HT1080 (cell line): Measurements from ENCODE around the gene SELPLG. TPM values are rescaled to one million over a fixed set of nuclear protein-coding genes. Genes with fewer than 3 reads are reported as not detected.
"Not testable (repeated sequence)": the region's sequence is repeated elsewhere in the genome, so short reads cannot be mapped to it uniquely, and the experiment has no call there.

Experiments used
- DNase-seq: peaks from one replicate; pipeline ENCODE4 v3.0.0-alpha.2; 2015; ENCODE audit warnings: low read depth
- total RNA-seq: library from RNA; depleted of rRNA; stranded (reverse); fragments of >200 nt; shearing (Covaris generic); gene quantifications from 2 replicates; pipeline ENCODE4 v1.2.3, GENCODE V29; 2014

The SELPLG gene
- total RNA-seq, 1 experiment from 2014 or later, result 1.1 TPM

DNA sequence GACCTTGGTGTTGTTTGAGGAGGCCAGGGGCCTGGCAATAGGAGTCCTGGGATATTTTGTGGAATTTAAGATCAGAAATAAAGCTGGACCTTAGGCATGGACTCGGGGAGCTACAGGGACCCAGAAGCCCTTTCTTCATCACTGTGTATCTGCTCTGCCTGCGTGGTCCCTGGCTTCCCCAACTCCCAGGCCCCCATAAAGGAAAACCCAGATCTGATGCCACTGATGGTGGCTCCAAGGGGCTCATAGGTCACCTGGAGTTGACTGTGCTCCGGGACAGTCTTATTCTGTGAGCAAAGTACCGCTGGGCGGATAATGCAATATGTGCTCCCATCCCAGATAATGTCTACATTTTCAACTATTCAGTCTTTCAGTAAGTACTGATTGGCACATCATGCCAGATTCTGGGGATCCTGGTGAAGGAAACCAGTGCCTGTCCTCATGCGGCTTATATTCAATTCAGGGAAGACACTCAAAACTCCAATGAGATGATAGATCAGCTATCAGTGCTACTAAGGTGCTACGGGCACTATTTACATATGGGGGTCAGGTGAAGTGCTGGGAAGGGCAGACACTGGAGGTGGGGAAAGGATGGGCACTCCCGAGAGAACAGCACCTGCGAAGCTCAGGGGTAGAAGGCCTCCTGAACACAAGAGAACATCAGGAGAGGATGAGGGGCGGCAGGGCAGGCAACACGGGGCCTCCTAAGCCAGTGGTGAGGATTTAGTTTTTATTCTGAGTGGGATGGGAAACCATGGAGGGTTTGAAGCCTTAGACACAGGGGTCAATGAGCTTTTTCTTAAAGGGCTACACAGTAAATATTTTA, 5.5 kb upstream of the SELPLG start:
- no peak for DNase-seq

DNA sequence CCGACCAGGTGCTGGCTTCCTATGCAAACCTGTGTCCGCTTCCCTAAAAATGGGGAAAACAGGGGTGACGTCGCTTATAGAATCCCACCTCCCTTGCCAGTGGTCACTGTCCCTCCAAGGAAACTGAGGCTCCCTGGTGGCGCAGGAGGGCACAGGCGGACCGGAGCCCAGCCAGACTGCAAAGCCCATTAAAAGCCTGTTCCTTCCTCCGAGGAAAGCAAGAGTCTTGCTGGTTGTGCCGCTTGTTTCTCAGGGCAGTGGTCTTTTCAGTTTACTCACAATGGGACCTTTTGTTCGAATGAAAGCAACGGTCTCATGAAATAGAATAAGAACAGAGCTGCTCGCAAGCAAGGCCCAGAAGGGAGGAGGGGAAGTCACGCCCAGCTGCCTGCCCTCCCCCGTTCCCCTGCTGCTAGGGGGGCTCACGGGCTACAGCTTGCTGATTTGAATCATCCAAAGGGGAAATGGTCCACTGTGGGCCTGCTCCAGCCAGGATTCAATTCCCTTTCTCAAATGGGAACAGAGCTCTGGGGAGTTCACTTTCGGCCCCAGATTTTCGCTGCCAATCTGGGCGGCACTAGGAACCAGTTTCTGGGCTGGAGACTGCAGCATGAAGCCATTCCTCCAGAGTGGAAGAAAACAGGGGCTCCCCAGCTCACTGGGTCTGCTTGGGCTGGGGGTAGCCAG, 4.6 kb upstream of the SELPLG start:
- no peak for DNase-seq

DNA sequence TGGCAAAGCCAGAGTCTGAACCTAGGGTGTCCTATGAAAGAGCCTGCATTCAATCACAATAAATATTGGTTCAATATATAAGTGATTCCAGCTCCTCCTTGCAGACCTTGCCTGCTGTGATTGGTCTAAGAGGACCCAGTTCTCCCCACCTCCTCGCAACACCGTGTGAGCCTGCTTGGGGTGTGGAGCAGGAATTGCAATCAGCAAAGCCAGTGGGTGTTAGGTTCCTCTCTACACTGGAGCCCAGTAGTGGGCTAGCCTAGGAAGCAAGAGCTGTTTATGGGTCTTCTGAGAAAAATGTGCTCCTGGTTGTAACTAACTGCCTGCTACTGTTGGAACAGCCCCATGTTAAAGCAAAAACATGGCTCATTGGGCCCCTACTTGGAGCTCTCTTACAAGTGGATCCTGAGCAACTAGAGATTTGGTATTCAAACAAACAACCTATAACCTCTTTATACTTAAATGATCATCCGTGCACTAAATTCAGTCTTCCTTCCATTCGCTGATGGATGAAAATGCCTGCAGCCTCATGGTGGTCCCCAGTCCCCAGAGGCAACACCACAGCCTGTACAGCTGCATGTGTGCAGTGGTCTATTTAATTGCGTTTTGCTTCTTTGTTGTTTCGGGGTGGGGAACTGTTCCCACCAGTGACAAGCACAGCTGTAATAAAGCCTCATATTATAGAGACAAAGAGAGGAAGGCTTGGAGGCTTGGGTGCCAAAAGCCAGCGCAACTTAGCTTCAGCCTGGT, 3.7 kb upstream of the SELPLG start:
- DNase-seq, result no peak

DNA sequence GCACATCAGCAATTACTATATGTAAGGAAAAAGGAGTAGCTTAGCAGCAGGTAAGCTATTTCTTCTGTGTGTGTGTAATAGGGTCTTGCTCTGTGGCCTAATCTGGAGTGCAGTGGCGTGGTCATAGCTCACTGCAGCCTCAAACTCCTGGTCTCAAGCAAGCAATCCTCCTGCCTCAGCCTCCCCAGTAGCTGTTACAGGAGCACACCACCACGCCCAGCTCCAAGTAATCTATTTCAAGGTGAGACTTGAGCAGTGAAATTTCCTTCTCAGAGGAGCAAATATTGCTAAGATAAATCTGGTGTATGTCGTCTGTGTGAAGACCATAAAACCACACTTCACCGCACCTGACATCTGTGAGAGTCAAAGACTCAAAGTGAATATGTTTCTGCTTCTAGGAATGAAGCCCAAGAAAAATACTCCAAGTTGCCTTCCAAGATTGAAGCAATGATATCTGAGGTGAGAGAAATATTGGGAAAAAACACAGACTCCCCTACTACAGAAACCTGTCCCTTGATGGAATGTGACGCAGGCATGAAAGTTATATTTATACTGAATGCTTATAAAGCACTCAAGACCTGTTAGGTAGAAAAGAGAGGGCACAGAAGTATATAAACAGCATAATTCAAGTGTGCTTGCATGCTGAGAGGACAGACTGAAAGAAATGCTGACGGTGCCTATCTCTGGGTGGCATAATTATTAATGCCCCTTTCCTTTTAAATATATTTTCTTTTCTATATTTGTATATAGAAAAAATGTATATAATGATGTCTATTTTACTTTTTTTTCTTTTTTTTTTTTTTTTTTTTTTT, 2.5 kb upstream of the SELPLG start:
- no peak for DNase-seq

DNA sequence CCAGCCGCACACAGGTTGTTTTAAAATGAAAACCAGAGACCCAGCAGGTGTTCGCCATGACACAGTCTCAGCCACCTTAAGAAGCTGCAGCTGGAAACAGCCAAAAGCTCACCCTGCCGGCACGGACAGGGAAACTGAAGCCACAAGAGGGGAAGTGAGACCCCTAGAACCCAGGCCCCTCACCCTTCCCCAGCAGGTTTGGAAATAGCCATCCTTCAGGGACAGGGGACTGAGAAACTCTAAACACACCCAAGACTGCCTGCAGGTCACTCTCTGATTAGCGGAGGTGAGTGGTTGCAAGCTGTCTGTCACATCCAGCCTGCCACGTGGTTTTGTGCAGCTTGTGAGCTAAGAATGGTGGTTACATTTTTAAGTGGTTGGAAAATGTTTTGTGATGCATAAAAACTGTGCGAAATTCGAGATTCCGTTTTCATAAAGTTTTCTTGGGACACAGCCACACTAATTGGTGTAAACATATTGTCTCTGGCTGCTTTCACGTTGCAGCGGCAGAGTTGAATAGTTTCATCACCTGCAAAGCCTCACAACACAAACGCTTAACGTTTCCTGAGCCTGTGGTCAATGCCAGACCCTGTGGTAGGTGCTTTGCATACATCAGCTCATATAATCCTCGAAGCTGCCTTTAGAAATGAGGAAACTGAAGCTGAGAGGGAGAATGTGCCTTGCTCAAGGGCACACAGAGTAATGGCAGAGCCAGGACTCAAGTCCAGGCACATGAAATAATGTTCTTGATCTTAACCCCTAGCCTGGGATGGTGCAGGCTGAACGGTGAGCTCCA, 1.7 kb upstream of the SELPLG start:
- DNase-seq, result no peak

DNA sequence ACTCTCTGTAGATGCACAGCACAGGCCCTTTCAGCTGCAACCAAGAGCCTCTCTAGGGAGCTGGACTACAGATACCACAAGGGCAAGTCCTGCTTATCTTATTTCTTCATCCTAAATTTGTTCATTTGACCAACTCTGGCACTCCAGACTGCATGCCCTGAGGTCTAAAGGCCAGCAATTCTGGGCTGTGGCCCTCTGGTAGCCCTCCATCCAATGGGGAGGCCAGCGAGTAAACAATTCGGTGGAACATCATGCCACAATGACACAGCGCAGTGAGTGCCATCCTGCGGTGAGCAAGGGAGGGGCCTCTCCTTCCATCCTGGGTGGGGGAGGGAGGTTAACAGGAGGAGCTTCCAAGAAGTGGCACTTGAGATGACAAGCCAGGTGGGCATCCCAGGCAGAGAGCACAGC, 652 bp upstream of the SELPLG start:
- DNase-seq, result no peak

DNA sequence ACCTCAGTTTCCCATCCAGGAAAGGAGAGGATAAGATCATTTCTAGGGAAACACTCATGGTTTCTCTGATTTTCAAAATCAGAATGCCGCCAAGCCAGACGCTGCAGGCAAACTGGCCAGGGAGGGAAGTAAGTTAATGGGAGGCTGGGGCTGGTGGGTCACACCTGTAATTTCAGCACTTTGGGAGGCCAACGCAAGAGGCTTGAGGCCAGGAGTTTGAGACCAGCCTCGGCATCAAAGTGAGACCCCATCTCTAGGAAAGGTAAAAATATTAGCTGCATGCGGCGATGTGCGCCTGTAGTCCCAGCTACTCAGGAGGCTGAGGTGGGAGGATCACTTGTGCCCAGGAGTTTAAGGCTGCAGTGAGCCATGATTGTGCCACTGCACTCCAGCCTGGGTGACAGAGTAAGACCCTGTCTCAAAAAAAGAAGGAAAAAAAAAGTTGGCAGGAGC, 587 bp downstream of the SELPLG start:
- no peak for DNase-seq

DNA sequence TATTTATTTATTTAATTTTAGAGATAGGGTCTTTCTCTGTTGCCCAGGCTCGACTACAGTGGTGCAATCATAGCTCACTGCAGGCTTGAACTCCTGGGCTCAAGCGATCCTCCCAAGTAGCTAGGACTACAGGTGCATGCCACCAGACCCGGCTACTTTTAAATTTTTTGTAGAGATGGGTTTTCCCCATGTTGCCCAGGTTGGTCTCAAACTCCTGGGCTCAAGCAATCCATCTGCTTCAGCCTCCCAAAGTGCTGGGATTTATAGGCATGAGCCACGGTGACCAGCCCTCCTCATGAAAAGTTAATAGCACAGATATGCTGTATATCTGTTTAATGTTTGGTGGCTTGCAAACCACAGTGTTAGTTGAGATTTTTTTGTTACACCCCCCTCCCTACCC, 2.4 kb downstream of the SELPLG start:
- DNase-seq, result not testable (repeated sequence)

DNA sequence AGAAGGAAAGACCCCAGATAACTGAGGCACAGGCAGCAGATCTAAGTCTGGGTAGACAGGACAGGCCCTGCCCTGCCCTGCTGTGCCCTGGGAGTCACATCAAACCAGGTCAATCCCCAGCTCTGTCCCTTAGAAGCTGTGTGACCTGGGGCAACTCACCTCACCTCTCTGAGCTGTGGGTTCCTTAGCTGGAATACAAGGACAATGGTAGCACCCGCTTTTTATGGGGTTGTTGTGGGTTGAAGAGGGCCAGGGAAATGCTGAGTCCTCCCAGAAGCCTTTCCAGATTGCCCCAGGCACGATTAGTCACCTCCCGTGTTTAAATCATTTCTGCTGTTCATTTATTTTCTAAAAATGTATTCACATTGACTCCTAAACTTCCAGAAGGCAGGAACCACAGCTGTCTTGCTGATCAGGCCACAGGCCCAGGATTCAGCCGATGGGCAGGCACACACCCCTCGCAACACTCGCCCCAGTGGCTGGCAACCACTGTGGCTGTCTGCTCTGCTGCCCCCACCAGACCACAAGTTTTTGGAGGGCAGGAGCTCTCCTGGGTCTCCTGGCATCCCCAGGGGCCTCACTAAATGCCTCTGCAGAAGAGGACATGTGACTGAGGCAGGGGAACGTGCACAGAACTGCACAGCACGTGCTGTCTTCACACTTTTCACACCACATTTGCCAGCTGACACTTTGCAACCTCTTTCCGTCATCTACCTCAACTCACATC, 3.0 kb downstream of the SELPLG start:
- DNase-seq, result peak; percentile 68

DNA sequence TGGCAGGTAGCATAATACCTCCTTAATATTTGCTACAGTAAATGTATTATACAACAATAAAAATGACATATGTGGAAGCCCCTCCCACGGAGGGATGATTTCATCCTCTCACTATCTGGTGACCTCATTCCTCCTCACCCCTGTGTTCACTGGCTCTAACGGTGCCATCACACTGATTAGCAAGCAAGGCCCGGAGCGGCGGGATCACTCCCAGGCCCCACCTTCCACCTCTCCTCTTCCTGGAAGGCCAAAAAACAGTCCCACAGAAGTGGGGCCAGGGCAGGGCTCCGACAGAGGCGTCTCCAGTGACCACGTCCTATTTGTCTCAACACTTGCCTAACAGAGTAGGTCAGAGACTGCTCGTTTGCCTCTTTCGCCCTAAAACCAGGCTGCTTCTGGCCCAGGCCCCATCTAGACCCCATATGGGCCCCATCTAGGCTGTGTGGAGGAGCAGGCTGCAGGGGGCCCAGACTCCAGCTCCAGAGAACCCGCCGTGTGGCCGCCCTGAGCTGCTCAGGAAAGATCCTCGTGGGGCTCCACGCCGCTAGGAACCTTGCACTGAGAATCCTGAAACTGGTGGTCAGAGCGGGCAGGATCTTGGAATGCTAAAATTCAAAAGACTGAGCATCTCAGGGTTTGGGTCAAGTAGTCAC, 3.7 kb downstream of the SELPLG start:
- DNase-seq, result peak; percentile 66

DNA sequence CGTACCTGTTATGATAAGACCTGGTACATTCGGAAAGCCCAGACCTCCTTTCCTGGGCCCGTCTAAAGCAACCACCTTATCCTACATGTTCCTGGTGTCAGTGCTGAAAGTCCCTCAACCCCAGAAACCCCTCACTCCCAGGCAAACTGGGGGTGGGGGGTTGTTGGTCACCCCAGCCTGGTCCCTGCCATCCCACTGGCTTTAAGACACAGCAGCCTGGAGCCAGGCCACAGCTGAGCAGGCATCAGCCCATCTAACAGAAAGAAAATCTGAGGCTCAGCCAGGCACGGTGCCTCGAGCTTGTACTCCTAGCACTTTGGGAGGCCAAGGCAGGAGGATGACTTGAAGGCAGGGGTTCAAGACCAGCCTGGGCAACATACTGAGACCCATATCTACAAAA, 4.5 kb downstream of the SELPLG start:
- no peak for DNase-seq

DNA sequence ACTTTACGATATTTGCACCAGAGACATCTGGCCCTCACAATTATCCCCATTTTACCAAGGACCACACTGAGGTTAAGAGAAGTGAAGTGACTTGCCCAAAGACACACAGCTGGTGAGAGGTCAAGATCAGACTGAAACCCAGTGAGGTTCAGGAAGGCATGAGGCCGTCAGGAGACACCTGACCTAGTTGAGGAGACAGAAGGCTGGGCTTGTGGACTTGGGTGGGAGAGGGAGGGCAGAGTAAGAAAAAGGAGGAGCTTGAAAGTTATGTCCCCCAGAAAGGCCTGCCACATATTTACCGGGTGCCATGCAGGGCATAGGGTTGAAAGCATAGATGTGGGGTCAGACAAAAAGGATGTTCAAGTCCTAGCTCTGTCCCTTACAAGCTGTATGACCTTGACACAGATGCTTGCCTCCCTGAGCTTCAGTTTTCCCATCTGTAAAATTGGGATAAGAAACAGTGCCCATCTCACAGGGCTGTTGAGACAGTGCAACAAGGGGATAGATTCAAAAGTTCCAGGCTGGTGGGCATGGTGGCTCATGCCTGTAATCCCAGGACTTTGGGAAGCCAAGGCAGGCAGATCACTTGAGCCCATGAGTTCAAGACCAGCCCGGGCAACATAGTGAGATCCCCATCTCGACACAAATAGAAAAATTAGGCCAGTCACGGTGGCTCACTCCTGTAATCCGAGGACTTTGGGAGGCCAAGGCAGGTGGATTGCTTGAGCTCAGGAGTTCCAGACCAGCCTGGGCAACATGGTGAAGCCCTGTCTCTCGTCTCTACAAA, 6.4 kb downstream of the SELPLG start:
- DNase-seq, result no peak

DNA sequence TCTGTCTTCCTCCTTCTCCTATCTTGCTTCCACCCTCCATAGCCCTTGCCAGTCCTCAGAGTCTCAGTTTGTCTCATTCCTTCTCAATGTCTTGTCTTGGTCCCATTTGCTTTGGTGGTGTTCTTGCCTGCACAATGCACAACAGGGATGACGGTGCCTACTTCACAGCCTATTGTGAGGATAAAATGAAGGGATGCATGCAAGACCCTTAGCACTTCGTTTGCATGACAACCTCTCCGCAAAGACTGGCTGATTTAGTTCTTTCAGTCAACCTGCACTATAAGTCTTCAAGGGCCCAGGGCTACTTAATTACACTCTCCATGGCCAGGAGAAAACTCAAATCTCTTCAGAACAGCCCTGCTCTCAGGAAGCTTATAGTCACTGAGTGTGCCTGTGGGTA, 8.5 kb downstream of the SELPLG start:
- no peak for DNase-seq

DNA sequence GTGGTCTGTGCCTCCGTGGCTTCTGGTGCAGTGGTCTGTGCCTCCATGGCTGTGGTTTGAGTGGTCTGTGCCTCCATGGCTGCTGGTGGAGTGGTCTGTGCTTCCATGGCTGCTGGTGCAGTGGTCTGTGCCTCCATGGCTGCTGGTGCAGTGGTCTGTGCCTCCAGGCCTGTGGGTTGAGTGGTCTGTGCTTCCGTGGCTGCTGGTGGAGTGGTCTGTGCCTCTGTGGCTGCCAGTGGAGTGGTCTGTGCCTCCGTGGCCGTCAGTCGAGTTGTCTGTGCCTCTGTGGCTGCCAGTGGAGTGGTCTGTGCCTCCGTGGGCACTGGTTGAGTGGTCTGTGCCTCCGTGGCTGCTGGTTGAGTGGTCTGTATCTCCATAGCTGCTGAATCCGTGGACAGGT, 10.1 kb downstream of the SELPLG start:
- no peak for DNase-seq

DNA sequence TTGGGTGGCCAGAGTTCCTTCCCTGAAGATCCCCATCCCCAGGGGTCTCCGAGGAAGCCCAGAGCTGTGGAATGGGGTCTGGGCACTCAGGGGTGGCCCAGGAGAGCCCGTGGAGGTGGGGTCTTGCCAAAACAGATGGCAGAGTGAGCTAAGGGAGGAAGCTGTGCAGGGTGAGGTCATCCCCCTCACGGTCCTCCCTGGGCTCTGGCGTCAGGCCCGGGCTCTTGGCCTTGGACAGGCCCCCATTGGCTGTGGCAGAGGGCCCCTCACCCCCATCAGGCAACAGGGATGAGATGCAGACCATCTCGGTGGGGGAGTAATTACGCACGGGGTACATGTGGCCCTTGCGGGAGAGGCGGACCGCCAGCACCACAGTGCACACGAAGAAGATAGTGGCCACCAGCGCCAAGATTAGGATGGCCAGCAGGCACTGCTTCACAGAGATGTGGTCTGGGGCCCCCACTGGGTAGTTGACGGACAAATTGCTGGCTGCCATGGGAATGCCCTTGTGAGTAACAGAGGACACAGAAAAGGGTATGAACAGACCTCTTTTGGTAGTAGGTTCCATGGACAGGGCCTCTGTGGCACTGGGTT, 10.7 kb downstream of the SELPLG start:
- DNase-seq, result no peak

DNA sequence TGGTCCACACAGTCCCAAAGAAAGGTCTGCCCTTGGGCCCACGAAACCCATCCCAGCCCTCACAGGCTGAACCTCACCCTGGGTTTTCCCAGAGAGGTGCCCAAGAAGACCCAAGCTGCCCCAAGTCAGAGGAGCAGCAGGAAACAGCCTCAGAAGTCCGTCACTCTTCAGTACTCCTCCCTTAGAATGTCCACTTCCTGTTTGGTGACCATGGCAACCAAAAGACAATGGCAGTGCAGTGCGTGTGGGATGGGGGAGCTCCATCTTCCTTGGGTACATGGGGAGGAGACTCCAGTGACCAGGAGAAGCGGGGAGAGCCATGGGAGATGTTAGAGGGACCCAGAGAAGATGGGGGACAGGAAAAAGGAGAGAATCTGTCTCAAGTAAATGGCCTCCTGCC, 11.3 kb downstream of the SELPLG start:
- peak; percentile 71 for DNase-seq

DNA sequence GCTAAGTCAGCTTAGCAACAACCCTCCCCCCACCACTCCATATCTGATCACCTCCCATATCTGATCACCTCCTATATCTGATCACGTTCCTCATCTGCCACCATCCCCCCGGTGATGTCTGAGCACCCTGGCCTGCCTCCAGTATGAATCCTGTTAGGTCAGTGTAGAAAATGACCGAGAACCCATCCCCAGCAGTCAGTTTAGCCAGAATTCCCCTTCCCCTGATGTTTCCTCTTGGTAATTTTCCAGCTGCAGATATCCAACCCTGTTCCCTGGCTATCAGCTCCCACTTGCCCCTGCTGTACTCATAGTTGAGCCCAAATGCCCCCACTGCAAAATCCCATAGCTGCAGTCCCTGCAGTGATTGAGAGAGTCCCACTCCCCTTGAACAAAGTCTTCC, 12.5 kb downstream of the SELPLG start:
- no peak for DNase-seq
